Activated effector memory CD4-positive, alpha-beta T cell treated with Interleukin-2 at 50 U/mL for 16 hours (primary cell): ENCODE results near the gene DDX56.
"Not testable (repeated sequence)": the region's sequence is repeated elsewhere in the genome, so short reads cannot be mapped to it uniquely, and the experiment has no call there.

ENCODE experiments used
- DNase-seq: peaks from one replicate; pipeline ENCODE4 v3.0.0-alpha.2; 2020

The DDX56 gene

DNA sequence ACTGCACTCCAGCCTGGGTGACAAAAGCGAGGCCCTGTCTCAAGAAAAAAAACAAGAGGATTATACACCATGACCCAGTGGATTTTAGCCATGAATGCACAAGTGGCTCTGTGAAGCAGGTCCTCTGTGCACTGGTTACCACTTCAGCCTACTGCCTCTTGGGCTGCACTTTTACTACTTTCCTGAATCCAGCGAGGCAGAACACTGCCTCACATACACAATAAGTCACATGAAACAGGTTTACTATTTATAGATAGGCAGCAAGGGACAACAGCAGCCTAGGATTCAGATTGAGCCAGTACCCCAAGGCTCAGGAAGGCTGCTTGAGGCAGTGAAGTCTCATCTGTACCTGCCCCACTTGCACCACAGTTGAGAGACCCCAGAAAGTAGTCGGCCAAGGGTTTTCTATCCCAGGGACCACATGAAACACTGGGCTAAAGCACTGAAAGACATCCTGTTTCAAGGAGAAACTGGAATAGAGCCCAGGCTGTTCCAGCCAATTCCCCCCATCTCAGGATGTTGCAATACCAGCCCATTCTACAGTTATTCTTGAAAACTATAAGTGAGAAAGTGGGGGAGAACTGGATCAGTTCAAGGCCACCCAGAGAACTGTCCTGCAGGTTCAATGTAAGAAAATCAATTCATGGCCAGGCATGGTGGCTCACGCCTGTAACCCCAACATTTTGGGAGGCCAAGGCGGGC, 22.4 kb upstream of the DDX56 start:
- DNase-seq = no peak

DNA sequence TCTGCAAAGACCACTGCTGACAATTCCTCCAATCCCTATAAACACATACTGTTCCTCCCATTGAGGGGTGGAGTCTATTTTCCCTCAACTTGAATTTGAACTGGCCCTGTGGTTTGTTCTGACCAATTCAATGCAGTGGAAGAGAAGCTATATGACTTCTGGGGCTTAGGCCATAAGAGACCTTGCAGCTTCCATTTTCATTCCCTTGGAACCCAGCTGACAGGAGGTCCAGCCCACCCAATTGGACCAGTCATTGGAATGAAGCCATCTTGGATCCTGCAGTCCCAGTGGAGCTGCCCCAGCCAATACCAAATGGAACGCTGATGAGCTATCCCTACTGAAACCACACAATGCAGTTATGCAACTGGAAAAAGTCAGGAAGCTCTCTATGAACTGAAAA, 17.2 kb upstream of the DDX56 start:
- no peak for DNase-seq

DNA sequence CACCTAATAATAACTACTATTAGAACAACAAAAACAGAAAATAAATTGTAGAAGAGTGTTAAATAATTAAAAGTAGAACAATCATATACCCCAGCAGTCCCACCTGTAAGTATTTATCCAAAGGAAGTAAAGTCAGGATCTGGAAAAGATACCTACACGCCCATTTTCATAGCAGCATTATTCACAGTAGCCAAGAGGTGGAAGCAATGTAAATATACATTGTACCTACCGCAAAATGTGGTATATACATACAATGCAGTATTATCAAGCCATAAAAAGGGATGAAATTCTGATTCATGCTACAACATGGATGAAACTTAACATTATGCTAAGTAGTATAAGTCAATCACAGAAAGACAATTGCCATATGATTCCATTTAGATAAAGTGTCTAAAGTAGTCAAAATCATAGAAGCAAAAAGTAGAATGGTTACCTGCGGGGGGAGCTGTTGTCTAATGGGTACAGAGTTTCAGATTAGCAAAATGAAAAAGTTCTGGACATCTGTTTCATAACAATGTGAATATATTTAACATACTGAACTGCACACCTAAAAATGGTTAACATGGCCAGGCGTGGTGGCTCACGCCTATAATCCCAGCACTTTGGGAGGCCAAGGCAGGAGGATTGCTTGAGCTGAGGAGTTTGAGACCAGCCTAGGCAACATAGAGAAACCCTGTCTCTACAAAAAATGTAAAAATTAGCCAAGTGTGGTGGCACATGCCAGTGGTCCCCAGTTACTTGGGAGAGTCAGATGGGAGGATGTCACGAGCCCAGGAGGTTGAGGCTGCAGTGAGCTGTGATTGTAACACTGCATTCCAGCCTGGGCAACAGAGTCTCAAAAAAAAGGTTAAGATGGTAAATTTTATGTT, 14.4 kb upstream of the DDX56 start:
- peak; percentile 39 for DNase-seq

DNA sequence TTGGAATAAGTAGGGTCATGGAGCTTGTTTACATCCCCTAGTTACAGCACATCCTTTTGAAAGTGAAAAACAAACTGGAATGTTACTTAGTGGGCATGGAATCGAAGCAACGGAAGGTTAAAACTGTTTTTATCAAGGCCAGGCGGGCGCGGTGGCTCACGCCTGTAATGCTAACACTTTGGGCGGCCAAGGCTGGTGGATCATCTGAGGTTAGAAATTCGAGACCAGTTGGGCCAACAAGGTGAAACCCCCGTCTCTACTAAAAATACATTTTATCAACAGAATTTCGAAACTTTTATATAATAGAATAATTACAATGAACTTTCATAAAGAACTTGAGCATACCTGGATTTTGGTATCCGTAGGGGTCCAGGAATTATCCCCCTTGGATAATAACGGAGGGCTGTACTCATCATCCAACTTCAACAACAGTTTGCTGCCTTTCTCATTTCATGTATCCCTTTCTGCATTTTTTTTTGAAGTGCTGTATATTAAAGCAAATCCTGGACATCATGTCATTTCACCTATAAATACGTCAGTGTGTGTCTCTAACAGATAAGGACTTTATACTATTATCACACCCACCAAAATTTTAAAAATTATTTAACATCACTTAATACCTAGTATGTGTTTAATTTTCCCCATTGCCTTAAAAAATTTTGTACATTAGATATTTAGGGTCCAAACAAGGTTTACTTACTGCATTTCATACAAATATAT, 9.6 kb upstream of the DDX56 start:
- no peak for DNase-seq

DNA sequence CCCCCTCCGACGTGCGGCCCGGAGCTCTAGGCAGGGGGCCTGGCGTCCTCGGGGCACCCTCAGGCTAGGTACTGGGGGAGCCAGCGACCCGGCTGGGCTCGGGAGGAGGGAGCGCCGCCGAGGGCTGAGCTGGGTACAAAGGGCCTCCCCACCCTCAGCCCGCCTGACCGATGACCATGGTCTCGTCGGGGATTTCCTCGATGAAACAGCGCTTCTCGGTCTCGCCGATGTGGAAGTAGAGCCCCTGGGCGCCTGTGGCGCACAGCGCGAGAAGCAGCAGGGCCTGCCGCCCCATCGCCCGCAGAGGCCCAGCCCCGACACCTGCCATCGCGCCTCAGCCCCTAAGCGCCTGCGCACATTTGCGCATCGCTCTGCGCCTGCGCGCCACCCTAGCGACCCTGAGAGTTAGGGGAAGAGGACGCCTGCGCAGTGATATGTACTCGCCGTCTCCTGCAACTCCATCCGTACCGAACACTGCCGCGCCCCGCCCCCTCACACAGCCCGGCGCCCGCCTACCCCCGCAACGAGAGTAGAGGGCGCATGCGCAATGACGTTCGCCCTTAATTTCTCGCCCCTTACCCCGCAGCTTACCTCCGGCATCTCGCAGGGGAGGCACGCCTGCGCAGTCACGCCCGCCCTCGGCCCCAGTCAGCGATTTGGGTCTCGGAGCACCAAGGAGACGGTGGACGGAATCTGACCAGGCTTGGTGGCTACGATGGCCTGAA, 8.3 kb upstream of the DDX56 start, which contains the start of gene TMED4:
Gene TMED4, minus strand, starts transcription at position 353 of the 725 bp plus-strand sequence. Its CDS starts 25 bp downstream, at position 328.
- peak; percentile 100 for DNase-seq

DNA sequence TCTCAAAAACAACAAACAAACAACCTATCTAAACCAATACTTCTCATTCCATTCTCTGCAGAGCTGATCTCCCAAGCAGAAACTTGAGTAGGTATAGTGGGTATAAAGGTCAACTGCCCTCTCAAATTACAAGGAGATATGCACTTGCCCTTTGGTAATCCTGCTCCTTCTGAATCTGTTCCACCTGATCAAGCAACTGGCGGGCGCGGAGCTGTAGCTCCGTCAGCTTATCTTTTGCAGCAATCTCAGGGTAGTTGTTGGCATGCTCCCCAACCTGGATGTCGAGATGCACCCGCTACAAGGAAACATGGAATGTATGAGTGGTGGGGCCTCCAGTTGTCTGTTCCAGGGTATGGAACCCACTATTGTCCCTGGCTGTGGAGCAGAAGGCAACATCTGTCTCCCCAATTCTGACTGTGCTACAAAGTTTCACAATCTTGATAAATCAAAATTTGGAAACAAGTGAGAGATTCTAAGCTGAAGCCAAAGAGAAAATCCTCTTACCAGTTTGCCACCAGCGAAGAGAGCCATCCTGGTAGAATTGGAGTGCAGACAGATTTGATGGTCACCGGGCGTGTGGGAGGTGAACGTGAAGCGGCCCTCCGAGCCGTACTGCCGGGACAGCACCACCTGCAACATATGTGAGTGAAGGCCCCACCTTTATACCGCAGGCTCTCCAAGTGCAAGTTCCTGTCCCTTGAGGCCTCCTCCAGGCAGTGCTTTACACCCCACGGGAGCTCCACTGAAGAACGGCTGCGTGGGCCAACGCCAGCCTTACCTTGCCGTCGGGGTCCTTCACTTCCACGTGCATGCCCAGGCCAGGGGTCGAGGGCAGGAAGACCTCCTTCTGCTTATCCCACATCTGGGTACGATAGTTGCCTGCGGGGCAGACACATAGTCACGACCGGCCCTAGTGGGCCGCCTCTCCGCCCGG, 7.5 kb upstream of the DDX56 start:
- DNase-seq = peak; percentile 41

DNA sequence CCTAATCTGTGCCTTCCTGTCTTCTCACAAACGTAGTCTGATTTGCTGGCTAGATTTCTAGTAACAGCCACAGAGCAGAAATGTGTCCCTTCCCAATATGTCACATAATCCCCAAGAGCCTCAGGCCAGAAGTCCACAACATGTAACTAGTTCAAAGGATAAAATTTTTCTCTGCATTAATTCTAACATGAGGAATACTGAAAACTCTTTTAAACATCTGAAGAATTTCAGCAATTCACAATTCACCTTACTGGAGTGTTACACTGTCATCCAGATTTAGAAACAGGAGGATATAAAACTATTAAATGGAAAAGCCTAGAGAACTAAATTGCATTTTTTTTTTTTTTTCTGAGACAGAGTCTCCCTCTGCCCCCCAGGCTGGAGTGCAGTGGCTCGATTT, 2.5 kb upstream of the DDX56 start:
- DNase-seq = no peak

DNA sequence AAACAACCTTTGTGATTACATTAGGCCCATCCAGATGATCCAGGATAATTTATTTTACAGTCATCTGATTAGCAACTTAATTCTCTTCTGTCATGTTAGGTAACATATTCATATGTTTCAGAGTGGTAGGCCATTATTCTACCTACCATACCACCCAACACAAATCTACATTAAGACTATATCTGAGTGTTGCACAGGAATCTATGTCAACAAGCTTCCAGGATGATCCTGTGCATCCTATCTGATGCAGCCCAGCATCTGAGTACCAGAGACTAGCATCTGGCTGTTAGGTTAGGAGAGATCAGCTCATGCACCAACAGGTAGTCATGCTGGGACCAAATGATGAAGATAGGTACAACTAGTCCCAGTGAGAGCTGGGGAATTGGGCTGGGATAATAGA, 1.3 kb upstream of the DDX56 start:
- no peak for DNase-seq

DNA sequence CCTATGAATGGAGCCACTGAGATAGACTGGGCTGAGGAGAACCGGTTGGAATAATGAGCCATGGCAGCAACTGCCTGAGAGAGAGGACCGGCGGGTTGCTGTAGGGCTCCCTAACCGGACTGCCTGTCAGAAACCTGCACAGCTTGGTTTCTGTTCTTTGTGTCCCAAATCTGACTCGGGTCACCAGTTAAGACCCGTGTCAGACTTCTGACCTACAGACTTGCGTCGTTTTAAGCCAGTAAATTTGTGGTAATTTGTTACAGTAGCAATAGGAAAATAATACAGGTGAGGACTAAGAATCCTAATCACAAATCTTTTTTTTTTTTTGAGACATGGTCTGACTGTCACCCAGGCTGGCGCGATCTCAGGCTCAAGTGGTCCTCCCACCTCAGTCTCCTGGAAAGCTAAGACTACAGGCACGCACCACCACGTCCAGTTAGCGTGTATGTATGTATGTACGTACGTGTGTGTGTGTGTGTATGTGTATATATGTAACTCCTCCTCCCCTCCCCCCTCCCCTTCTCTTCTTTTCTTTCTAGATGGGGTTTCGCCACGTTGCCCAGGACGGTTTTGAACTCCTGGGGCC, 672 bp upstream of the DDX56 start:
- no peak for DNase-seq

DNA sequence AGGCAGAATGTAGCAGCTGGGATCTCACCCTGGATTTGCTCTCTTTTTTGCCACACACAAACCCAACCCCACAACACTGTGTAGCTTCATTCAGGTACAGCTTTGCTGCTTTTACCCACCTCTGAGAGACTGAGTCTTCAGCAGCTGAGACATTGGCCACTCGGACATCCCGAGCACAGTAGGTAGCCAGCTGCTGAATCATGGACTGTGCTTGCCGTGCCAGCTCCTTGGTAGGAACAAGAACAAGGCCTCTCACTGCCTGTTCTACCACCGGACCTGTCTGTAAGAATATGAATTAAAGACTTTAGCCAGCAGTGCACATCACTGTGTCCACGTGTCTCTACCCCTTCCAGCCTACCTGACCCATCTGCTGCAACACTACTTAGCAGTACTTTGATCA, 937 bp downstream of the DDX56 start:
- DNase-seq = no peak

DNA sequence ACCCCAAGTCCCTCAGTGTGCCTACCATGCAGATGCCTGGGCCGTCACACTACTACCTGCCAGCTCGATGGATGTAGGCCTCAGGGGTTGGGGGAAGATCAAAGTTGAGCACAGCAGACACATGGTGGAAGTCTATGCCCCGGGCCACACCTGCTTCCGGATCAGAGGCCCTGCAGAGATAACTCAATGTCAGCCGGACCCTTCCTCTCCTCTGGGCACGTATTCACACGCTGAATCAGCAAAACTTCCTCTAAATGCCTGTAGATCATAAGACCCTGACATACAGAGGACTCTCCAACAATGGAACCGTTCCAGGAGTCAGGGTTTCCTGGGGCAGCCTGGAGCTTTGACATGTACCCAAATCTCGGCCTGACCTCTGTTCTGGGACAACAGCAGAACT, 3.7 kb downstream of the DDX56 start:
- DNase-seq = no peak

DNA sequence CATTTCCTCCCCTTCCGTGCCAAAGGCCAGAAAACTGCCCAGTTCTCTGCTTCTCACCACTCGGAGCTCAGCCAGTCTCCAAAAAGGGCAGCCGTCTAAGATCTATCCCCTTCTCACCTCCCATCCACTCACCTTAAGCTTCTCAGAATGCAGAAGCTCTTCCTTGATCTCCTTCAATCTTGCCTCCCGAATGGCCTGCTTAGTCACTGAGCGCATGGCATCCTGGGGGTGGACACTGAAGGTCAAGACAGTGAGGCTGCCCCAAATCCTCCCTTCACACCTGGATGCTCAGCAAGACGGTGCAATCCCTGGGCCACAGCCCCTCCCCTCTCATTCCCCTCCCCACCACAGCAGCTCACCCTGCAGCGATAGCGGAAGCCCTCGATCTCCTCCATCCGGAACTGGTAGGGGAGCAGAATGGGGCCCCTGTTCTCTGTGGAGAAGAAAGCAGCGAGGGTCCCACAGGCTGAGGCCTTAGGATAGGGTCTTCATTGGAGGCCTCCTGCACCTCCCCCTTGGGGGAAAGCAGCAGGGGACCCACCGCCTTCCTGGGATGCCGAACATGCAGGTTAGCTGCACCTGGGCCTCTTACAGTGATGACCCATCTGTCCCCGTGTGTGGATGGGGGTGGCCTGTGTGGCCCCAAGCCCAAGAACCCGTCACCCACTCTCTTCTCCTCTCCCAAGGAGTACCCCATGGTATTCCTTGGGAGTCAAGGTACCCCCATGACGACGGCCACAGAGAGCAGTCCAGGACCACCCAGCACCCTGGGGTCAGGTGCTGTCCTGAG, 4.7 kb downstream of the DDX56 start:
- DNase-seq = no peak

DNA sequence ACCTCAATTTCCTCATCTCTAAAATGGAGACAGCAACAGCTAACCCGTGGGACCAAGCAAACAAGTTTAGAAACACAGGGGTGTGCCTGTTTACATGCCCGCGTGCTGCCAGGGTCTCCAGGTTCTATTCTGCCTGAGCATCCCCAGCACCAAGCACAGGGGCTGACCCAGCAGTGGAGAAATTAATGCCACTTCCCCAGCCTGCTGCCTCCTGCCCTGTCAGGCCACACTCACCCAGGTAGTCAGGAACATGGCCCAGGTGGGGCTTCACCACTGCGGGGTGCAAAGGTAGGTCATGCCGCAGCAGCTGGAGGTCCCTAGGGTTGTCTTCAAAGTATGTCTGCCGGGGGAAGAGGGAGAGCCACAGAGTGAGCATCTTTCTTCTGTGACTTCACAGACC, 5.8 kb downstream of the DDX56 start:
- no peak for DNase-seq

DNA sequence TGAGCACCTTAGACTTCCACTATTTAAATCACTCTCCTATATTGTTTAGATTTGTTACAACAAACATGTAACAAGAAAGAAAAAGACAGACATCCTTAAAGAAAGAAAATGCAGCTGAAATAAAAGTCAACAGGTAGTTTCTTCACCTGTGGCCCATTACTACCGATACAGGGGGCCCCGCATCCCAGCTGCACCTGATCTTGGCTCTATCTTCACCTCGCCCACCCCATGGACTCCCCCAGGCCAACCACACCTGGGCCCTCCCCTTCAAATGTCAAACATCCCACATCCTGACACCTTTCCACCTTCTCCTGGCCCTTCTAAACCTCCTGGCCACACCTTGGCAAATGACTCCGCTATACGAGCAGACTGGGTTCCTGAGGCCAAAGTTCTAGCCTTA, 7.0 kb downstream of the DDX56 start:
- no peak for DNase-seq

DNA sequence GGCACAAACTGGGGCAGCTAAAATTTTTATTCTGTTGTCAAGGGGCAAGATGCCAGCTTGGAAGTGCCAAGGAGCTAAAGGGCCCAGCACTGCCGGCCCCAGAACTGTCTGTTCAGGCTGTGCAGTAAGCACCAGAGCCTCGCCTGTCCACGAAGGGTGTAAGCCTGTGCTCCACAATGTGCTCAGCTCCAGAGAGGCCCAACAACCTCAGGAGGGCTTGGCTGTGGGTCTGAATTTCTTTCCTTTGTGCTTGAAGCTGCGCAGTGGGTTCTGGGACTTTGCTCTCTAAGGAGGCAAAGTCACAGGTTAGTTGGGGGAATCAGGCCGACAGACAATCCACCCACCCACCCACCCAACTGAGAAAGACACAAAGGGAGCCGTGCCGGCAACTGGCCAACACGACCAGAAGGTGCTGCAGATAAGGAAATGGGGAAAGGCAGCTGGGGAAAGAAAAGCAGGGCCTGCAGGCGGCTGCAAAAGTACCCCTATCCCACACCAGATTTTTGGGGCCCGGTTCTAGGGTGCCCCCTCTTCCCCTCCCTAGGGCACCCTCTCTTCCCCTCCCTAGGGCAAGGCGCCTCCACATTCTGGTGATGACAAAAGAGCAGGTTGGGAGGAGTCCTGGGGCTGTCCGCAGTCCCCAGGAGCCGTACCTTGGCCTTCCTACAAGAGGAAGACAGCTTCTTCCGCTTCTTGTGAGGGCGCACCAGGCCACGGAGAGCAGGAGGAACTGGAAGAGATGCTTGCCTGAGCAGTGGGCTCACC, 7.7 kb downstream of the DDX56 start:
- DNase-seq = no peak

DNA sequence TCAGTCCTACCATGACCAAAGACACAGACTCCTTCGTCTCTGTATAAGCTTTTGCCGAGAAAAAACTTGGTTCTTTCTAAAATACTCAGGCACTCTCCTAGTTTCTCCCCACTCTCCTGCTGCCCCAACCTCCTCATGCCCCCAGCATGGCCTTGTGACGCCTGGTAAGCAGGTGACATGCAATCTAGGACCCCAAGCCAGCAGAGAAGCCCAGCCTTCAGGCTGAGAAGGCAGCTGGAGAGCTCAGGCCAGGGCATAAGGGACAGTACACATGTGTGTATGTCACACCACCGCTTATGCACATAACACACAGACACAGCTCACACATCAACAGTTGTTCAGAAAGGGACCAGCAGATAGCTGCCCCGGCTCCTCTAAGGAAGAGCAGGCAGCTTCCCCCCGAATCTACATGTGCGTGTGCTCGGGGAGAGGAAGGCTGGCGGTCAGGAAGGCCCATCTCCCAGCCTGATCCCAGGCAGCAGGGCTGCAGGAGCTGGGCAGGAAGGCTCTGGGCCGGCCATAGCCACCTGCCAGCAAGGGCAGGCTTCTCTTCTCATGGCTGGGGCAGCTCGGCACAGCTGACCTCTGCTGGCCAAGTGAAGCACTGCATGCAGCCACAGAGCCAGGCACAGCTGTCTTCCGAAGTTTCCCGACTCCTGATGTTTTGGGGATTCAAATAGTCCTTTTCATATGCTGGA, 8.5 kb downstream of the DDX56 start:
- DNase-seq = peak; percentile 43

DNA sequence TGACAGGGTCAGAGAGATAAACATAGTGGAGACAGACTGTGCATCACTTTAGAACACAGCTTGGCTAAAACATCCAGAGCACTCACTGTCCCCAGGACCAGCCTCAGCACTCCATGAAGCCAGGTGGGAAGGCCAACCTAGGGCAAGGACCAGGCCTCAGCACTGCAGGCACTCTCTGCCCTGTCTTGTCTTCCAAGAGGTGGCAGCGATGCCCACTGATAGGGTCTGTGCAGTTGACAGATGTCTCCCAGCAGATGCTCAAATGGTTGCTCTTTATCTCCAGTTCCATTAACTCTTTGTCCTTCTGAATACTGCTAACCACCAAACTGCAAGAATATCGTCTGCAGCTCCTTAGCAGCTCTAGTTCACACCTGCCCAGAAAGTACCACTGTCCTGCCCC, 9.1 kb downstream of the DDX56 start:
- no peak for DNase-seq

DNA sequence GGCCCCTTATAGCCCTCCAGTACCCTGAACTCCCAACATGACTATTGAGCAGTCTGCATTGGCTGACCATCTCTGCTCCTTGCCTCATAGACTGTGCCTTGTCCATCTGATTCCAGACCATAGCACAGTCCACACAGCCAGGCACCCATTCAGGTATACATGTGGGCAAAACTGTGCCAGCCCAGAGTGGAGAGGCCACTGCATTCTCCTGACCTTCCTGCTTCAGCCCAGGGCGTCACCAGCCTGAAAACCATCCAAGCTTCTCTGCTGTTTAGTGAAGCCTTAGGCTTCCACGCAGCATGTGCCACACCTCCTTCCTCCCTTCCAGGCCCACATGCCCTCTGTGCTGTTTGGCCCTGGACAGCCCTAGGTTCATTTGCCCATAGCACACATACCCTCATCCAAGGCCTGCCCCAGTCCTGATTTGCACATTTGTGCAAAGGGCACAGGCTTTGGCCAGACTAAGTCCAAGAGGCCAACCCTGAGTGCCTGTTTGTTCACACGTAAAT, 10.5 kb downstream of the DDX56 start:
- no peak for DNase-seq

DNA sequence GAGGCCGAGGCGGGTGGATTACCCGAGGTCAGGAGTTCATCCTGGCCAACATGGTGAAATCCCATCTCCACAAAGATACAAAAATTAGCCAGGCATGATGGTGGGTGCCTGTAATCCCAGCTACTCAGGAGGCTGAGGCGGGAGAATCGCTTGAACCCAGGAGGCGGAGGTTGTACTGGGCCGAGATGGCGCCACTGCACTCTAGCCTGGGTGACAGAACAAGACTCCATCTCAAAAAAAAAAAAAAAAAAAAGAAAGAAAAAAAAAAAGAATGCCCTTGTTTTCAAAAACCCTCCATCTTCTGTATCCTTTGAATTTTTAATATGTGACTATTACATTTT, 11.1 kb downstream of the DDX56 start:
- DNase-seq = not testable (repeated sequence)
